Measurements from ENCODE around the gene ATMIN.

GRCh38 chr16:80994451-80994850 is 41.2 kb upstream of the ATMIN start:
- TF ChIP-seq, protein P1, sequence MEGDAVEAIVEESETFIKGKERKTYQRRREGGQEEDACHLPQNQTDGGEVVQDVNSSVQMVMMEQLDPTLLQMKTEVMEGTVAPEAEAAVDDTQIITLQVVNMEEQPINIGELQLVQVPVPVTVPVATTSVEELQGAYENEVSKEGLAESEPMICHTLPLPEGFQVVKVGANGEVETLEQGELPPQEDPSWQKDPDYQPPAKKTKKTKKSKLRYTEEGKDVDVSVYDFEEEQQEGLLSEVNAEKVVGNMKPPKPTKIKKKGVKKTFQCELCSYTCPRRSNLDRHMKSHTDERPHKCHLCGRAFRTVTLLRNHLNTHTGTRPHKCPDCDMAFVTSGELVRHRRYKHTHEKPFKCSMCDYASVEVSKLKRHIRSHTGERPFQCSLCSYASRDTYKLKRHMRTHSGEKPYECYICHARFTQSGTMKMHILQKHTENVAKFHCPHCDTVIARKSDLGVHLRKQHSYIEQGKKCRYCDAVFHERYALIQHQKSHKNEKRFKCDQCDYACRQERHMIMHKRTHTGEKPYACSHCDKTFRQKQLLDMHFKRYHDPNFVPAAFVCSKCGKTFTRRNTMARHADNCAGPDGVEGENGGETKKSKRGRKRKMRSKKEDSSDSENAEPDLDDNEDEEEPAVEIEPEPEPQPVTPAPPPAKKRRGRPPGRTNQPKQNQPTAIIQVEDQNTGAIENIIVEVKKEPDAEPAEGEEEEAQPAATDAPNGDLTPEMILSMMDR (IDR thresholded peaks at IDR 0.05 in 8 of 11, conservative IDR thresholded peaks at IDR 0.05 in 3 of 11) = no peak
- TF ChIP-seq POLR2AphosphoS5 (IDR thresholded peaks at IDR 0.05) (no peak), POLR2A (IDR thresholded peaks at IDR 0.05) (no peak)

Measured in spleen (tissue), 7 donors.